HG03460 (cell line): ENCODE measurements around the gene MROH2B.

Experiments used
- ATAC-seq: cut with Tn5 transposase; IDR thresholded peaks from one replicate; pipeline ENCODE4 v1.9.1; 2021; ENCODE audit not compliant: unreplicated experiment

The MROH2B gene

DNA sequence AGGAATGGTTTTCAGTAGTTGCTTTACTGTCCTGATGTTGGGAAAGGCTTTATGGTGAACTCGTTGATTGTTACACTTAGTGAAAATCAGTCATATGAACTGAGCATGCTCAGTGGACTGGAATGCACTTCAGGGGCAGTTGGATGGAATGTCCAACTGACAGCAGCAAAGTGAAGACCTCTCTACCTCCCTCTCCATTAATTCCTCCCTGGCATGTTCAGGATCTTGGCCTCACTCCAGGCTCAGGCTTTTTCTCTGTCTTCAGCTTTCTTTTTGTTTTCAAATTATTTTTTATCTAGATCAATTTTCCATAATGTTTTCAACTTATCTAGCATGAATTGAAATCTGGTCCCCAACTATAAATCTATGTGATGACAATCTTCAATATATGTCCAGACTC is at the start of gene MROH2B:
TSS of gene MROH2B (minus strand) at position 101 of the 400 bp plus-strand sequence. CDS start 490 bp downstream, outside the sequence.
- ATAC-seq: no peak

GRCh38 chr5:41120600-41120999 is 49.5 kb upstream of the MROH2B start:
- no peak for ATAC-seq

DNA sequence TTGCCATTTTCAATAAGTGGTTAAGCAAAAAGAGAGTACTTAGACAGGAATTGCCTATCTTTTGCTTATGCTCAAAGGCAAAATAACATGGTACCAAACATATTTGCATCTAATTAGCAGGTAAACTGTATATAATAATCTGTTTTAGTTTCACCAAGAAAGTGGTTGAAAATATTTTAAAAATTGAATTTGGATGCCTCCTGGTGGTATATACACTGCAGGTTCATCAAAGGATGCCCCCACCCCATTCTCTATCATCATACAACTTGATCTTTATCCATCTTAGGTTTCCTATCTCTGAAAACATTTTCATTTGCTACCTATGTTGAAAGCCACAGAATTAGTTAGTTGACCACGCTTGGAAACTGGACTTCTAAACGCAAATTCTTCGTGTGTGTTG is 47.0 kb upstream of the MROH2B start:
- no peak for ATAC-seq

GRCh38 chr5:41115281-41115680 is 44.1 kb upstream of the MROH2B start:
- ATAC-seq: no peak

DNA sequence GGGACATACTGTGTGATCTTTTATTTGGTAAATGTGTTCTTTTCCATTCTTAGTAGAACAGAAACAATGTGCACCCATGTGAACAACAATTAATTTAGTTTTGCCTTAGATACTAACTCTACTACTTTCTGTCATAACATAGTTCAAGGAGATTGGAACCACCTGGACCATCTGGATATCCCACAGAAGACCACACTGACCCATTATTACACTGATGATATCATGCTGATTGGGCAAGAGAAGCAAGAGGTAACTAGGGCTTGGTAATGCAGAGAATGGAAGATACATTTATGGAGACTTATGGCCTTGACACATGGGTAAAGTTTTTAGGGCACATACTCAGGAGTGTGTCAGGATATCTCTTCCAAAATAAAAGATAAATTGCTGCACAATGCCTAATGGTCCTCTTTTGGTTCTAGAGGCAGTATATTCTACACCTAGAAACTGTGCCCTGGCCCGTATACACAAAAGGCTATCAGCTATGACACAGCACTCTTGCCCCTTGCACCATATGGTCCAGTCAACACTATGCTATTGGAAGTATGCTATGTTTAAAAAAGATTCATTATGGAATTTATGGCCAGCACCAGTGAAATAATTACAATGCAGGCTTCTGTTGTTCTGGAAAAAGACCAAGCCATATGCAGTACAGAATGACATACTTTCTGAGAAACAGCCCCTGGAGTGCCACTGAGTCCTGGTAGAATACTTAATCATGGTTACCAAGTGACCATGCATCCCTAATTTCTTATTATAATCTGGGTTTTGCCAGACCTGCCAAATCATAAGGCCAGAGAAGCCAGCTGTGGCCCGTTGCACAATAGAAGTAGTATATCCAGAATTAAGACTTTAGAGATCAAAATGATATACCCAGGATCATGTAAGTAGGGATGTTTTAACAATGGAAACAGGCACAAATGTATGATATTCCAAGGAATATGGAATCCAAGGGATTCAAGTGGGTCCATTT is 41.6 kb upstream of the MROH2B start:
- ATAC-seq: no peak

DNA sequence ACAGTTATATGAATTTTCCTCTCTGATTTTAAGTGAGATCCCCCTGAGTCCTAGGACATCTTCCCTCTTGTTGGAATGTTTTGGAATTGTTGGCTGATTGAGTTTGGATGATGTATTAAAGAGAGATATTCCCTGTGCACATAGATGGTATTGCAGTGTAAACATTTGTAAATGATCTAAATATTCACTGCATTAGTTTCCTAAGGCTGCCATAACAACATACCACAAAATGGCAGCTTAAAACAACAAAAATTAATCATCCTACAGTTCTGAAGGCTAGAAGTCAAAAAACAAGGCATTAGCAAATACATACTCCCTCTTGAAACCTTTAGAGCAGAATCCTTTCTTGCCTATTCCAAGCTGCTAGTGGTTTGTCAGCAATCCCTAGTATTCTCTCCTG is 38.0 kb upstream of the MROH2B start:
- no peak for ATAC-seq

DNA sequence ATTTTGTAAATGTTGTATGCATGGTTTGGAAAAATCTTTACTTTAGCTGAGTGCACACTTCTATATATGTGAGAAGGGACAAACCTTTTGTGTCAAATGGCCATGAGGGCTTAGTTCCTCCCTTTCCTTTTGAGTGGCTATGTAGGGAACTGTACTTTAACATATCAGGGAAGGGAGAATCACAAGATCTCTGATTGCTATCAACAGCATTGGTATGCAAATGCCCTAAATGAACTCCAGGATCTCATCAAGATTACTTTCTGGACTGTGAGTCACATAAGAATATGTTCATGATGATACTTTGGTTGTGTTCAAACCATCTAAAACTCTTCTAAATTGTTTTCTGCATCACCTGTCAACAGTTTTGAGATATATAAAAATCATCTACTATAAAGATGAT is 31.2 kb upstream of the MROH2B start:
- ATAC-seq: no peak

DNA sequence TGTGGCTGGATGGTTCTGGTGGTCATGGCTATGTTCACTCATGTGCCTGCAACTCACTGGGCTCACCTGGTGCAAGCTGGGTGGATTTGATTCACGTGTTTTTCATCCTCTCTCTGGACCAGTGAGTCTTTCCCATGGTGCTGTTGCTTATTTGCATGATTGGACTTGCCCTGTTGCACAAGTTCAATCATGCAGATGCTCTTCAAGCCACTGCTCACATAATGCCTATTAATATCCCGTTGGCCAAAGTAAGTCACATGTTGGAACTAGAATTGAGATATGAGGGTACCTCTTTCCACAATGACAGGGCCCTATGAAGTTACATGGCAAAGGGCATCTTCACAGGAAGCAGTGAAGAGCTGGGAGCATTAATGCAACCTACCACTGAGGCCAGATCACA is 26.5 kb upstream of the MROH2B start:
- no peak for ATAC-seq

DNA sequence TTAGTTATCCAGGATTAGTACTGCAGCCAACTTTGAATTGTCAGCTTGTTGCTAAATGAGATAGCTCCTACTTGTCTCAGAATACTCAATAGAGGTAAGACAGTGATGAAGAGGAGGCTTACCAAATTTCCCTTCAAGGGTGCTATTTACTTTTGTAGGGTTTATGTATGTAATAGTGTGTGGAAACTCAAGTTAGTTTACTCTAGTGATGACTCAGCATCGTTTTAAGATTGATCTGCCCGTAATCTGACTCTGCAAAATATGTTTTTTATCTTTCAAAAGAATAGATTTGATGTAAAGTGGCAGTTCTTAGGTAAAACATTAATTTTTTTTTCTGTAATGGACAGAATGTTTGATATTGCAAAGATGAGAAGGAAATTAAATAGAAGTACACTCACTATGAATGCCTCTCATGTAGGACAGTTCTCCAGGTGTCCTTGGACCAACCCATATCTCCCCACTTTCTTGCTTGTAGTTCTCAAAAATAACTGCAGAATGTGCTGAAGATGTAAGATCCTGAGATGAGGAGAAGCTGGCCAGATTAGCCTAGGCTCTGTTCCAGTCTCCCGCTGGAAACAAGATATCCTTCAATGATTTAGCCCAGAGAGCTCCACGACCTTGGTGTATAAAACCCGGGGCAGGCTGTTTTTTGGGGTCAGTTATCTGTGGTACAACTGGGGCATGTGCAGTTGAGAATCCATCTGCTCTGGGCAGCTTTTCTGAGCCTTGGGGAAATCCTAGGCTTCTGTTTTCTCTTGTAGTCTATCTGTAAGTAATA is 24.4 kb upstream of the MROH2B start:
- no peak for ATAC-seq

GRCh38 chr5:41094871-41095270 is 23.7 kb upstream of the MROH2B start:
- no peak for ATAC-seq

GRCh38 chr5:41093803-41094202 is 22.7 kb upstream of the MROH2B start:
- ATAC-seq: no peak

GRCh38 chr5:41087461-41087860 is 16.3 kb upstream of the MROH2B start:
- ATAC-seq: no peak

DNA sequence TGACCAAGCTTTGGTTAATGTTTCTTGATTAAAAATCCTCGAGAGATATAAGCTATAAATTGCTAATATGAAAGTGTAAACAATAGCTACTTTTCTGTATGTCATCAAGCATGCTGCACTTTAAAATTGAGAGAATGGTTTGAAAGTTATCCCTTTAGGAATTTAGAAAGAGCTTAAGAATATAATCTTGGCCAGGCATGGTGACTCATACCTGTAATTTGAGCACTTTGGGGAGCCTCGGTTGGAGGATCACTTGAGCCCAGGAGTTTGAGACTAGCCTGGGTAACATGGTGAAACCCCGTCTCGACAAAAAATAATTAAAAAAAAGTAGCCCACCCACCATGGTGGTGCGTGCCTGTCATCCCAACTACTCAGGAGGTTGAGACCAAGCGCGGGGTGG is 12.2 kb upstream of the MROH2B start:
- ATAC-seq: no peak

- no peak for ATAC-seq
Measured at GRCh38 chr5:41071975-41072374, 833 bp upstream of the MROH2B start.

DNA sequence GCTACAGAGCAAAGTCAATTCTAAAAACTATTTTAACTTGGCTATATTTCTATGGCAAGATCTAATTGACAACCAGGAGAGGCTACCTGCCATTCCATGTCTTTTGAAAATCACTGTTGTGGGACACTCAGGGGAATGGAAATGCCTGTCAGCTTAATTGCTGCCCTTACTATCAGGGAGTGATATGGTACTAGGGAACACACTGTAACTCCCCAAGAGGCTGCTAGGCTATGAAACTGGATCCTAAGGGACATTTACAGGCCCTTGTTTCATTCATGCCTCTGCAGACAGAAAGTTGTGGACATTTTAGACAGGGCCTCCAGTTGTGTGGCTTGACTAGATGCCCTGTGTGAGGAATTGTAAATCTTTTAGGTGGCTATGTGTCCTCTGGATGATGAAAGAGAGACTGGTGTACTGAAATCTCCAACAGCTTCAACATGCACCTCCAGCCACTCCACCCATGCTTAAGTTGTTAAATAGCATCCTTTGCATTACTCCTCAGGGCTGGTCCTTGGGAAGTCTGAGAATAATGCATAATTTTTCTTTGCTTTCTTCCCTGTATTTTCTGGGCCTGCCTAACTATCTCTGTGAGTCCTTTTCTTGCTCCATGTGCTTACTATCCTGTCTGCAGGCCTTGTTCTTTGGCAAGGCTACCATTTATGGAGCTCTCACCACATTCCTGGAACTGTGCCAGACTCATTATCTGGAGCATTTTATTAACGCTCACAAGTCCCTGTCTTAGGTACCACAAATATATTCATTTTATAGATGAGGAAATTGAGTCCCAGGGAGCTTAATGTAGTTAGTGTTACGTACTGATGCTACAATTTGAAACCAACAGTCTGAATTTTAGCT is 3.2 kb downstream of the MROH2B start:
- ATAC-seq: no peak

DNA sequence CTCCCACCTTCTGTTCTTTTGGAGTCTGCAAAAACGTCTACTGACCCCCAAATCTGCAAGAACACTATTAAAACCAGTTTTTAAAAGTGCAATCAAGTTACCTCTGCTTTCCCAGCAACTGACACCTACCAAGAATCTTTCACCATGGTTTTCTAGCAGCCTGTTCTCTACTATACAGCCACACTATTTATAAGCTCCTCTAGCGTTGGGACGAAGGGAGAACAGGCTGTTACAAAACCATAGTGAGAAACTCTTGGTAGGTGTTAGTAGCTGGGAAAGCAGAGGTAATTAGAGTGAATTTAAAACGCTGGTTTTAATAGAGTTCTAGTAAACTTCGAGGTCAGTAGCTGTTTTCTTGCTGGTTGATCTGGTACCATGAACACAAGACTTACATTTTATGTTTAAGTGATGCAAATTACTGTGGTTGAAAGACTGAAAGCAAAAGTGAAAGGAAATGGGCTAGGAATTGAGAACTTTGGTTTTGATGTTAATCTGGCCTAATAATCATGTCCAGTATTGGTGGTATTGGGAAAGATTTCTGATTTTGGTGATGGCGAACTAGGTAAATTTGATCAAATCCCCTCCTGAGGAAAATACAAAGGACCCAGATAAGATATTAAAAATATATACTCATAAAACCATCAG is 5.3 kb downstream of the MROH2B start:
- no peak for ATAC-seq

GRCh38 chr5:41057940-41058339 is 13.2 kb downstream of the MROH2B start:
- ATAC-seq: no peak

DNA sequence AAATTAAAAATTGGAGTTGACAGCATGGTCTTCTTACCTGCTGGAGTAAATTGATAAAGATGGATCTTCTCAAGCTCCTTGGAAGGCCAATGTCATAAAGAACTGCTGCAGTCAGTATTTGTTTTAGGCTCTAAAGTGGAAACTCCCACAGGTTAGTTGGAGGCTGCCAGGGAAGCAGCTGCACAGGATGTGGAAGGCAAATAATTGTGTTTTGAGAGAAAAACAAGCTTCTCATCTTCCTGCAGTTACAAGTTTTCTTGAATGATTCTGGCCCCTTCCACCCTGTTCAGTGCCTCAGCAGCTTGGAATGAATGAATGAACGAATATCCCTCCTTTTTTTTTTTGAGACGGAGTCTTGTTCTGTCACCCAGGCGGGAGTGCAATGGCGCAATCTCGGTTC is 13.9 kb downstream of the MROH2B start:
- no peak for ATAC-seq

DNA sequence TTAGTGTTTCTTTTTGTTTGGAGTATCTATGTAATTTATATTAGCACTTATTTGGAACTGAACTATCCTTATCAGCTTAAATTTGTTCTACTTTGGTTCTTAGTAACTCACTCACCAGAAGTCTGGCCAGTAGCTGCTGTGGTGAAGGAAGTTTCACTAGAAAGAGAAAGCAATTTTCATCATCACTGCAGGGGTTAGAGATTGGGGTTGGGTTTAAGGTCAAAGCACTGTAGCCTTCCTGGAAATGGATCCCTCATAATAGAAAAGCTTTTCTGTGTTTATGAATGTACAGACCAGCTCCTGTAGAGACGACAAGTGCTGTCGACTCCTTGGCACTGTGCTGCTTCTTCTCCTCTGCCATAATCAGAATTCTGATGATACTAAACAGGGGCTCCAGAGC is 22.2 kb downstream of the MROH2B start:
- no peak for ATAC-seq

GRCh38 chr5:41043109-41043747 is 27.9 kb downstream of the MROH2B start:
- no peak for ATAC-seq
